GM18873 (cell line): ENCODE measurements around the gene IL21R.
A peak's percentile ranks its signal among the peaks of the same experiment; 100 is the strongest.
"Not testable (repeated sequence)": the region's sequence is repeated elsewhere in the genome, so short reads cannot be mapped to it uniquely, and the experiment has no call there.

Experiments
- ATAC-seq: cut with Tn5 transposase; IDR thresholded peaks from one replicate; pipeline ENCODE4 v1.9.1; 2021; ENCODE audit warnings: mild to moderate bottlenecking, moderate library complexity, moderate number of reproducible peaks; ENCODE audit not compliant: unreplicated experiment, low FRiP score

The IL21R gene

DNA sequence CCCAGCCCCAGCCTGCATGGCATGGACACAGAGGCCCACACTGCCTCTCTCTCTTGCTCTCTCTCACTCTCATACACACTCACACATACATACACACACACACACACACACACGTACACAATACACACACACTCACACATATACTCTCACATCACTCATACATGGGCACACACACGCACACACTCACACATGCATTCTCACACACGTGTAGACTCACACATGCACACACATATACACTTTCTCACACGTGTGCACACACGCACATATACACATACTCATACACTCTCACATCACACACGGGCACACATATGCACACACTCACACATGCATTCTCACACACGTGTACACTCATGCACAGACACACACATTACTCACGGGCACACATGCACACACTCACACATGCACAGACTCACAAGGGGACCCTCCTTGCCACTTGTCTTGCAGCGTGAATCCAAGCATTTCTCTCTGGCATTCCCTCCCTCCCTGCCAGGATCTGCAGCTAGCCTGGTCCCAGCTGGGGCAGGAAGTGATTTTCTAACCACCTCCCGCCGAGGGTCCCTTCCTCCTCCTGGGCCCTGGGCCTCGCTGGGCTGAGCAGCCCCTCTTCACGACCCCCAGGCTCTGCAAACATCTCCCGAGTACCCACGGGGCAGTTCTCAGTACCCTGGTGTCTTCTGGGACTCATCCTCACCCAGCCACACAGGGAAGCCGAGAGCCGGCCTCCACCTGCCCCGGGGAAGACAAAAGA lies 37.5 kb downstream of the IL21R start:
- no peak for ATAC-seq

- ATAC-seq = no peak
These were observed 39.3 kb downstream of the IL21R start for GRCh38 chr16:27441276-27441675.

GRCh38 chr16:27441998-27442397 lies 40.0 kb downstream of the IL21R start:
- no peak for ATAC-seq

DNA sequence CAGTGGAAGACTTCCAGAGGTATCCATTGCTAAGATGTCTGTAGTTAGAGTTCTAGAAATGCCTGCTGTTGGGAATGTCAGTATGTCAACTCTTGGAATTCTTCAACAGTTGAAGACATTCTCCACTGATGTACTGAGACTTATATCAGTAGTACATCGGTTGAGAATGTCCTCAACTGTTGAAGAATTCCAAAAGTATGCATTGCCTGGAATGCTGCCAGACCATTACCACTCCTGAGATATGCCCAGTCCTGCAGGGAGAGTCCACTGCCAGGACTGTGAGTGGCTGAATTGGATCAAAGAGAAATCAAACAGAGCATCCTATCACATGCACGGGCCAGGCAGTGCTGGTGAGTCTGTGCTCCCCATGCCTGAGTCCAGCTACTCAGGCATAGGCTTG lies 42.0 kb downstream of the IL21R start:
- no peak for ATAC-seq

DNA sequence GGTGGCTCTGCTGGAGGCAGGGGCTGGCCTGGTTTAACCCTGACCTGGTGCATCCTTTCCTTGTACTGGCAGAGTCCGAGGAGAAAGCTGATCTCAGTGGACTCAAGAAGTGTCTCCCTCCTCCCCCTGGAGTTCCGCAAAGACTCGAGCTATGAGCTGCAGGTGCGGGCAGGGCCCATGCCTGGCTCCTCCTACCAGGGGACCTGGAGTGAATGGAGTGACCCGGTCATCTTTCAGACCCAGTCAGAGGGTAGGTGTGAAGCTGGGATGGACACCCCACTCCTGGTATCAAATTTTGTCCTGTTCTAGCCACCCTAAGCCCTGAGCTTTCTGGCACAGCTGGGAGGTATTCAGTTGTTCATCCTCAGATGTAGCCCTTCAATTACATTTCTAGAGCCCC lies 42.5 kb downstream of the IL21R start:
- ATAC-seq = no peak

- no peak for ATAC-seq
These were observed 43.7 kb downstream of the IL21R start for GRCh38 chr16:27445502-27446175.

- ATAC-seq = no peak
These were observed 44.7 kb downstream of the IL21R start for GRCh38 chr16:27446721-27447120.

DNA sequence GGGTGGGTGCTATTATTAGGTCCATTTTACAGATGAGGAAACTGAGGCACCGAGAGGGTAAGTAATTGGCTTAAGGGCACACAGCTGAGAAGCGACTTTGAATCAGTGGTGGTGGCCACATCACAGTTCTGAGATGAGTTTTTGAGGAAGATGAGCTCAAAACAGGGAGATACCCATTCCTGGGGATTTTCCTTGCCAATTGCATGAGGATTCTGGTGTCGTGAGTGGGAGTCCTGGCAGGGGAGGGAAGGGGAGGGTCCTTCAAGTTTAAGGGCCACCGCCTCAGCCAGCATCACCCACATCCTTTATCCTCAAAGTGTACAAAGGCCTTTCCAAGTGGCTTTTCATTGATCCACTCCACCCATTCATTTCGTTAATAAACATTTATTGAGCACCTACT lies 45.3 kb downstream of the IL21R start:
- ATAC-seq = no peak

GRCh38 chr16:27448532-27449433 lies 46.8 kb downstream of the IL21R start:
- ATAC-seq = no peak

DNA sequence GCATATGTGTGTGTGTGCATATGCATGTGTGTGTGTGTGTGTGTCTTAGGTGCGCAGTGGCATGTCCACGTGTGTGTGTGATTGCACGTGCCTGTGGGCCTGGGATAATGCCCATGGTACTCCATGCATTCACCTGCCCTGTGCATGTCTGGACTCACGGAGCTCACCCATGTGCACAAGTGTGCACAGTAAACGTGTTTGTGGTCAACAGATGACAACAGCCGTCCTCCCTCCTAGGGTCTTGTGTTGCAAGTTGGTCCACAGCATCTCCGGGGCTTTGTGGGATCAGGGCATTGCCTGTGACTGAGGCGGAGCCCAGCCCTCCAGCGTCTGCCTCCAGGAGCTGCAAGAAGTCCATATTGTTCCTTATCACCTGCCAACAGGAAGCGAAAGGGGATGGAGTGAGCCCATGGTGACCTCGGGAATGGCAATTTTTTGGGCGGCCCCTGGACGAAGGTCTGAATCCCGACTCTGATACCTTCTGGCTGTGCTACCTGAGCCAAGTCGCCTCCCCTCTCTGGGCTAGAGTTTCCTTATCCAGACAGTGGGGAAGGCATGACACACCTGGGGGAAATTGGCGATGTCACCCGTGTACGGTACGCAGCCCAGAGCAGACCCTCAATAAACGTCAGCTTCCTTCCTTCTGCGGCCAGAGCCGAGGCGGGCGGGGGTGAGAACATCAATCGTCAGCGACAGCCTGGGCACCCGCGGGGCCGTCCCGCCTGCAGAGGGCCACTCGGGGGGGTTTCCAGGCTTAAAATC lies 47.6 kb downstream of the IL21R start:
- peak; percentile 51 for ATAC-seq

GRCh38 chr16:27450196-27450549 lies 48.2 kb downstream of the IL21R start:
- ATAC-seq = no peak

GRCh38 chr16:27452569-27453493 lies 50.9 kb downstream of the IL21R start:
- ATAC-seq = no peak

DNA sequence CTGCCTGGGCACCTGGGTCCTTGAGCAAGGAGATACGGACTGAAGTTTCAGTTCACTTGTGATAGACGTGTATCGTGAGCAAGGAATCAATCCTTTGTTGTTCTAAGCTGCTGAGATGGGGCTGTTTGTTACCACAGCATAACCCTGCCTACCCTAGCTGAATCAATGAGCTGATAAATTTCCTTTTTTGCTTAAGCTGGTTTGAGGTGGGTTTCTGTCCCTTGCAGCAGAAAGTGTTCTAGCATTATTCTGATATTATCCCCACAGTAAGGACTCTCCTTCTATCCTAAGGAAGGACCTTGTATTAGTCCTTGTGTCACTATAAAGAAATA lies 51.5 kb downstream of the IL21R start:
- no peak for ATAC-seq

DNA sequence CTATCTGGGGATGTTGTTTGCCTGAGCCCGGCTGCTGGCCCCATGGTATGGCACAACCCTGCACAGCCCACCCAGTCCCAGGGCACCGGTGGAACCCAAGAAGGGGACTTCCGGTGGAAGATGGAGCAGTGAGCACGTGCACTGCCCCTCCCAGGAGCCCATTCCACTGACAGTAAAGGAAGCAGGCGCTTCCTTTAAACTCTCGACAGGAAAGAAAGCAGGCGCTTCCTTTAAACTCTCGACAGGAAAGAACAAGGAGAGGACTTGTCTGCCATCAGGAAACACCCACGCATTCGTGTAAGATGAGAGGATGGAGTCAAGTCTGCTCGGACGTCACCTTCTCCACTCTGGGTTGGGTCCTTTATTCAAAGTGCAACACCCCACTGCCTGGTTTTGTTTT lies 53.7 kb downstream of the IL21R start:
- no peak for ATAC-seq

GRCh38 chr16:27457605-27457900 lies 55.6 kb downstream of the IL21R start:
- ATAC-seq = not testable (repeated sequence)

GRCh38 chr16:27458258-27458657 lies 56.3 kb downstream of the IL21R start:
- no peak for ATAC-seq

DNA sequence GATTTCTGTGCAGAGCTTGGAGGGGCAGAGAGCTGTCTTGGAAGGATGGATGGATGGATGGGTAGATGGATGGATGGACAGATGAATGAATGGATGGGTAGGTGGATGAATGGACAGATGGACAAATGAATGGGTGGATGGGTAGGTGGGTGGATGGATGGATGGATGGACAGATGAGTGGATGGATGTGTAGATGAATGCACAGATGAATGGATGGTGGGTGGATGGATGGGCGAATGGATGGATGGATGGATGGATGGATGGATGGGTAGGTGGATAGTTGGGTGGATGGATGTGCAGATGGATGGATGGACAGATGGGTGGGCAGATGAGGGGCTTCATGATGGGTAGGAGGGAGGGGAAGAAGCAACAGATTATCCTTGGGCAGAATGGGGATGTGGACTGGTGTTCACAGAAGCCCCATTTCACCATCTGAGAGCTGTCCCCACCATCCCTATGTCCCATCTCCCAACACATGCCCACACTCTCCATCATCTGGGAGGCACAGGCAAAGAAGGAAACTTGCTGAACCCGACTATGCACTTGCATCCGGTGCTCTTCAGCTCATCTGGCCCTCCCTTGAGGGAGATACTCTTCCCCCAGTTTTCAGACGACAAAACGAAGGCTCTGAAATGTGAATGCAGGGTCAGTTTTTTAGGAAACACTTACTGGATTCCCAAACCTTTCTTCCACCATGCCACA lies 57.2 kb downstream of the IL21R start:
- ATAC-seq = no peak

GRCh38 chr16:27460213-27460612 lies 58.2 kb downstream of the IL21R start:
- ATAC-seq = no peak
